AML-193 (cell line): Measurements from ENCODE around the gene CABCOCO1.
"Not testable (repeated sequence)": the region's sequence is repeated elsewhere in the genome, so short reads cannot be mapped to it uniquely, and the experiment has no call there.

ENCODE experiments used
- DNase-seq, 2 experiments: peaks; one replicate each; lab custom pipeline; 2025; lab: John Stamatoyannopoulos, UW

CABCOCO1 gene

DNA sequence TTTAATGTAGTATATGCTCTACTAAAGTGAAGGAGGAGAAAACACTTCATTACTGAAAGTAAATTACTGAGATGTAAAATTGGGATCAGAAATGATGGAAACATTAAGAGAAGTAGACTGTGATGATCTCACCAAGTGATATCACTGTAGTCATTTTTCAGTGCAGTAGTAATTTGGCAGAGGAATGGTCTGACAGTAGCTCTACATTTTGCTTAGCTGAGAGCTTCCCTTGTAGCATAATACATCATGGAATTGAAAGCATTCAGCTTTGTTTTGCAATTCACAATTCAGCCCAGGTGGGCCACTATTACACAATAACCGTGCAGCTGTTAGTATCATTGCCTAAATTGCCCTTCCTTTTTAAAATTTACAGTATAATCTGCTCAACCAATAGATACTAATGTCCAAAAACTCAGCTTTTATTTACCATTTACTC lies 19.4 kb upstream of the CABCOCO1 start:
- no peak for DNase-seq

DNA sequence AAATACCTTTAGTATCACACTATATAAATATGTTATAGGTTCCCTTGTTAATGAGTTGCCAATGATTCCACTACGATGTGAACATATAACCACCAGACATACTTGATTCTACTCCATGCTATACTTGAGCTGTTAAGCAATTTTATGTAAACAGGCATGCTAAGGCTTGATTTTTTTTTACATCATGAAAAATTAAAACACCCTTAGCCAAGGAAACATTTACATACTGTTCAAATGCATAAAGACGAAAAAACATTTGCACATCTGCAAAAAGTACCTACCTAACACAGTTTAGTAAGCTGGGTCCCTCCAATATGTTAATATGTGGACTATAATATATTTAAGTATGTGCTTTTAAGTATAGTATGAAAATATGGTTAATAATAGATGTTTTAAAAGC lies 9.0 kb upstream of the CABCOCO1 start:
- DNase-seq = no peak

DNA sequence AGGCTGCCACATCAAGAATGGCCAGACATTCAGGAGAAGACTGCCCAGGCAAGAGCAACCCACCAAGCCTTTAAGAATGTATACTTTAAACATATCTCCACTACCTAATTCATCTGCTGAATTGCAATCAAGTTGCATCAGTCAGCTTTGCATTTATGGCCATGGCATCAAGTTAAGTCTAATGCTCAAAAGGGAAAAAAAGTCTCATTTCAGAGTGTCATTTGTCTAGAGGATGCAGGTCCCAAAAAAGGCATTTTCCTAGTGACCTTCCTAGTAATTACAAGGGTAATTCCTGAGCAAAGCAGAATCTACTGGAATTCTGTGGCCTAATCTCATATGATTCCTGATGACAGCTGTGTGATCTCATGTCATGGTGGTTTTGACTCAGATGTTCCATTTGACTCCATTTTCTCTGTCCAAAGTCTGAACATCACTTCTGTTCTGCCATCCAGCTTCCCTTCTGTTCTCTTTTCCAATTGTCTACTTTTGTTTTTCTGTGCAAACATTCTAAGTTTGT lies 7.3 kb upstream of the CABCOCO1 start:
- no peak for DNase-seq

DNA sequence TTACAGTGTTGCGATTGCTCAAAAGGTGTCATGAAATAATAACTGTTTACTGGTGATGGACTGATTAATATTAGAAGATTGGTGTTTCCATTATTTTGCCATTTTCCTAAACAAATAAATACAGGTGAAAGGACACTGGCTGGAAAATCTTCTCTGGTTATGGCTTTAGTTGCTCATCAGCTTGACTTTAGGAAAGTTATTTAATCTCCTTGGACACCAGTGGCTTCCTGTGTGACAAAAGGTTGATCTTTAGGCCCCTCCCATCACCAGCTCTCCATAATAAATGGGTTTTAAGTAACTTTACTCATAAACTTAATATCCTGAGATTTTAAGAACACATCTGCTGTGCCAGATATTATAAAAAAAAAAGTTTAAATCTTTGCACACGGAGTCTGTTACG lies 737 bp downstream of the CABCOCO1 start:
- DNase-seq = no peak

DNA sequence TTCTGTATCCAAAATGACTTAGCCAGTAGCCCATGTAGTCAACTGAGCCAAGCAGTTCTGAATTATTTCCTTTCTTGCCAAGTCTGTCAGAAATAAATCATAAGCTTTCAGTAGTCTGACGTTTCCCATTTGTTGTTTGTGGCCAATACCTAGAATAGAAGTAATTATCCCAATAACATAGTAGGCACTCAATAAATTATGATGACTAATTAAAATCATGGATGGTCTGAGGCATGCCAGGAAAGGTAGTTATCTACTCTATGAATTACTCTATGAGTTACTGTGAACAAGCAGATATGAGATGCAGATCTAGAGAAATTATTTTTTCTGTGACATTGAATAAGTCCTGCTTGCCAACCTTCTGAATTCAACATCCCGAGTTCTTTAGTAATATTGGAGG lies 2.3 kb downstream of the CABCOCO1 start:
- DNase-seq = no peak

DNA sequence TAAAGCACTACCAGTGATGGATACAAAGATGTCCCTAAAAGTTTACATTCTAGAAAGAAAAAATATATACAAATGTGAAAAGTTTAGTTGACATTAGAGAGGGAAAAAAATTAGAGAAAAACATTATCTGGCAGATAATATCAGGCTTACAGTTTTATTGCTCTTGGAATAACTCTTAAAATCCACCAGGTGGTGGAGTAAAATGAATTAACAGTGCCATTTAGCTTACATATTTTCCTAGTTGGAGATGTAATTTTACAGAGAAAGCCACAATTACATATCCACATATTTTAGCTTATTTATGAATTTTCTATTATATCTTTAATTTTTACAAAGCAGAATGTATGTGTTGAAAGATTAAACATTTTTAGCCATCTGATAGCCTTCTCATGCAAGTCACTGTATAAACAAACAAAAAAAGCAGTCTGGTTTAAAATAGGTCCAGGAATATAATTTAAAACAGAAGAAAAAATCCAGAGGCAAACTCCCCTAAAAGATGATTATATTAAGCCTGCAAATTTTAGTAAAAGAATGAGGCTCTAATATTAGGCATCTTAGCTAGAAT lies 6.5 kb downstream of the CABCOCO1 start:
- DNase-seq = no peak

DNA sequence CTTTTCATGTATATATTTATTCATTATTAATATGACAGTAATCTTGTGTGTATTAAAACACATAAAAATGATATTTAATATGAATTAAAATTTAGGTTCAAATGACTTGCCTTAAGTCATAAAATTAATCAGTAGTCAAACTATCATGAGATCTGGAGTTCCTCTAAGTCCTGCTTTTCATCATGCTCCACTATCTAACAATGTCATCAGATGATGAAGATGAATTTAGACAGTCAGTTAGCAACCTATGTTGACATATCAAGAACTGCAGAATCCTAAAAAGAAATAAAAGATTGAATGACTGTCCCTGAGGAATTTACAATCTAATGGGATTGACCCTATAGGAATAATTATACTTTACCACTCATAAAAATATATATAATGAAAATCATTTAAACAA lies 7.1 kb downstream of the CABCOCO1 start:
- no peak for DNase-seq

DNA sequence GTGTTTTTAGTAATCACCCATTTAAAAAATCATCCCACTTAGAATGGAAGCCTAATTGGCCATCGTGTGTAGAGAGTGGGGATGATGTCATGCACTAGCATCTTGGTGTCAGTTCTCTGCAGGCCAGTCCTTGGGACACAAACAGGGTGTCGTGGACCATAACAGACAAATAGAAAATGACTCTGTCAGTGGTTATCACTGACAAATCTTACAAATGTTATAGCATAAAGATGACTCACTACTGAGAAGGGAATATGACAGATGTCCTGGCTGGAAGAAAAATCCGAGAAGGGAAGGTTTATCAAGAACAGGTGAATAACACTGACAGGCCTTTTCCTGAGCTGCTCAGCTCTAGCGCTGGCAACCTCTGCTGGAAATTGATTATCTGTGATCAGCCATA lies 10.6 kb downstream of the CABCOCO1 start:
- no peak for DNase-seq

DNA sequence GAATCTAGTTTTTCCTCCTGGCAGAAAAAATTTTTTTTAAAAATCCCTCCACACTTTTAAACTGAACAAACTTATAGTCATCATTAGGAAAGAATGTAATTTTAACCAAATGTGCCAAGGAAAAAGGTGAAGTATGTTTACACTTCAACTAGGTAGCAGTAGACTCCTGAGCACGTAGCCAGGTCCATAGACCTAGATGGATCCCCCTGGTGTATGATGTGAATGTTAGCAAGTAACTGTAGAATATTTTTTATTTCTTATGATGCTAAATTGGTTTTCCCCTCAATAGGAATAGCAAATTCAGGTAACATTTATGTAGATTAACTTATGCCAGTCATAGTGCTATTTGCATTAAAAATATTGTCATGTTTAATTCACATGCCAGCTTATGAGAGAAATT lies 19.6 kb downstream of the CABCOCO1 start:
- DNase-seq = no peak

DNA sequence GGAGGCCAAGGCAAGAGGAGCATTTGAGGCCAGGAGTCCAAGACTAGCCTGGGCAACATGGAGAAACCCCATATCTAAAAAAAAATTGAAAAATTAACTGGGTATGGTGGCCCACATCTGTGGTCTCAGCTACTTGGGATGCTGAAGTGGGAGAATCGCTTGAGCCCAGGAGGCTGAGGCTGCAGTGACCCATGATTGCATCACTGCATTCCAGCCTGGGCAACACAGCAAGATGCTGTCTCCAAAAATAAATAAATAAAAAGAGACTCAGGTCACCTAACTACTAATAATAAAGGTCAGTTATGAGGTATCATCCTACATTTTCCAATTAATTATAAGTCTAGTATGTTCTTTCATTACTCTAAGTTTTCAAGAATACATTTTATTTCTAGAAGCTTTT lies 20.6 kb downstream of the CABCOCO1 start:
- DNase-seq = no peak

DNA sequence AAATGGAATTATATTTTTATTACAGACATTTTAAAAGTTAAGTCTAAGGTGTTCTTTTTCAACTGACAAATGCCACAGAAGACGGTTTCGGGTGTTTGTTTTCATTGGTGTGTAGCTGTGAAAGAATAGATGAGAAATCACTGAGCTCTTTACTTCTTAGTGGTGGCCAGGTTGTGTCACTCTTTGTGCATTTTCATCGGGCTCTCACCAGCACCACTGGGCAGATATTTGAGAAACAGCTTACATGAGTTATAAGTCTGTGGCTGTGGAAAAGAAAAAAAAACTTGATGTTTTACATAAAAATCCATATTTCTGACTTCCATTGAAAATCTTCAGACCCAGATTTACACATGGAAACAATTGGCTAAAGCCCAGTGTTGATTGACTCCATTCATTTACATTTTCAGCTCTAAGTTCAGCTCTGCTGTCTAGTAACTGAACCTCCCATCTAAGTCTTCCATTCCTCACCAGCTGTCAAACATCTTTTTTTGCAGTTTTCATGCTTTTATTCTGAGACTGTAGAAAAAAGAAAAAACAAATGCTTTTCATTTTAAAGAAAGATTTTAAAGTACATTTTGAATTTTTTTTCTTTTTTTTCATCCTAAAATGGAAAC lies 22.3 kb downstream of the CABCOCO1 start:
- no peak for DNase-seq

DNA sequence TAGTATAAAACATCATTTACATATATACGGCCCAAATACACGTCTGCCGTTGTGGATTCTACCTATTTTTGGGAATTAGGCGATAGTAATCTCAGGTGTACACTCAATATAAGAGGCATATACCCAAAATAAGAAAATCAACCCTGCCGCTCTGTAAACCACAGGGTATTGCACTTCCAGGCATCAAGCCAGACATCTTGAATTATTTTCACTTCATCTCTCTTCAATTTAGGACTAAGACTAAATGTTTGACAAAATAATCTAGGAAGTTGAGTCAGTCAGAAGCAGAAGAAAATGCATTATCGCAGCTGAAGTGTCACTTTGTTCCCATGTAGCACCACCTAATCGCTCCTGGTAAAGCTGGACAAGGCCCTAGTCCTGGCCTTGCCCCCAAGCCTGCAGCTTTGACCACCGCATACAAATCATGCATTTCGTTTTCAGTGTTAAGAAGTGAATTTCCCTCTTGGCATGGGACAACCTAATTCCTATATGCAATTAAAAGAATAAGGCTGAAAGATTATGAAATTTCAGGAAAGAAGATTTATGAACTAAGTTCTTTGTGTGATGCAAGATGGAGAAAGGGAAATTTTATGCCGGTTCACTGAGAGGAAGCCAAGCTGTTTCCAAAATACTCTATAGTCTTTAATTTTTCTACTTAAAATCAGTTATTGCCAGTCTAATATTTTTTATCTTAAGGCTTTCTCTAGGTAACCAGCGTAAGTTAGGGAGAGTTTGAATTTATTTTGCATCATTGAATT lies 26.0 kb downstream of the CABCOCO1 start:
- no peak for DNase-seq

DNA sequence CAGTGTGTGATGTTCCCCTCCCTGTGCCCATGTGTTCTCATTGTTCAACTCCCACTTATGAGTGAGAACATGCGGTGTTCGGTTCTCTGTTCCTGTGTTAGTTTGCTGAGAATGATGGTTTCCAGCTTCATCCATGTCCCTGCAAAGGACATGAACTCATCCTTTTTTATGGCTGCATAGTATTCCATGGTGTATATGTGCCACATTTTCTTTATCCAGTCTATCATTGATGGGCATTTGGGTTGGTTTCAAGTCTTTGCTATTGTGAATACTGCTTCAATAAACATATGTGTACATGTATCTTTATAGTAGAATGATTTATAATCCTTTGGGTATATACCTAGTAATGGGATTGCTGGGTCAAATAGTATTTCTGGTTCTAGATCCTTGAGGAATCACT lies 28.9 kb downstream of the CABCOCO1 start:
- not testable (repeated sequence) for DNase-seq

DNA sequence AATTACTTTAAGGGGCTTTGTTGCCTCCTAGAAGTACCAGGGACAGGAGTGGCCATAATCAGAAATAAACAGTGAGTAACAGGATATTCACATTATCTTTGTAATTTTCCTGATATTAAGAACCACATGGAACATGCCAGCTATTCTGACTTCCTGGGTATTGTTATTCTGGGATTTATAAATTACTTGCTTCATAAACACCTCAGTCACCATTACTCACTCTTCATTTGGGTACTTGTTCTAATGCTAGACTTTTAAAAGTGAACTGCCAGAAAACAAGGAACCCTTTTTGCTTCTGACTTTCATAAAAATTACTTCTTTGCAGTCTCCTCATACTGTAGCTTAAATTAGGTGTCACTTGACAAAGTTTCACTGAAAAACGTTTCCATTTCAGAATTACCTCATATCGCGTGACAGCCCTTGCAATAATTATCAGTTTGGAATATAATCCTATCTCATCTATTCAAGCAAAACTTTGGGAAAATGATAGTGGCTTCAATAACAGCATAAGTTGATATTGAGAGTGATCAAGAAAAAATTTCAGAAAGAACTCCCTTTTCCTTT lies 29.8 kb downstream of the CABCOCO1 start:
- no peak for DNase-seq

DNA sequence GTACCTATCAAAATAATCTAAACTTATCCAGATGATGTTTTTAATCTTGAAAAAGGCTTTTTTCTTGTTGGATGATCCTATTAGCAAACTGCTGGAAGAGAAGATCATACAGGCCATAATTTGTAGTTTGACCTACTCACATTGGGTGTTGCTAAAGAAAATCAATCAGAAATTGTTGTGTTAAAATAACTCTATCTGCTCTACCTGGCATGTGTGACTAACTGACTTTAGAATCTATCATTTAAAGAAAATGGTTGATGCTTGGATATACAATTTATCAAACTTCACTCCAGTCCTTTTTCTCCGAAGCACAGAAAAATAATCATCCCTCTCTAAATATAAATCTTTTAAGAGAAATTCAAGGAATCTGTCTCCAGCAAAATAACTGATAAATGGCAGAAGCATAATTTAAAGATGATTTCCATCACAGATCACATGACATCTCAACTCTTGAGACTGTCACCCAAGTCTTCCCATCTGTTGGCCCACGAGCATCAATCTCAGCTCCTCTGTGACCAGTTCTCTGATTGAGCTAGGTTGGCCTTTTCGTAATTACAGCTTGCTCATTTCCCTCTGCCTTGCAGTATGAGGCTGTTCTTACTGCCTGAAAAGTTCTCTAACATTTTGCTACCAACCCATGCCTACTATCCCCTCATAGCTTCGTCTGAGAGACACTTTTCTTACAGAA lies 36.4 kb downstream of the CABCOCO1 start:
- no peak for DNase-seq

DNA sequence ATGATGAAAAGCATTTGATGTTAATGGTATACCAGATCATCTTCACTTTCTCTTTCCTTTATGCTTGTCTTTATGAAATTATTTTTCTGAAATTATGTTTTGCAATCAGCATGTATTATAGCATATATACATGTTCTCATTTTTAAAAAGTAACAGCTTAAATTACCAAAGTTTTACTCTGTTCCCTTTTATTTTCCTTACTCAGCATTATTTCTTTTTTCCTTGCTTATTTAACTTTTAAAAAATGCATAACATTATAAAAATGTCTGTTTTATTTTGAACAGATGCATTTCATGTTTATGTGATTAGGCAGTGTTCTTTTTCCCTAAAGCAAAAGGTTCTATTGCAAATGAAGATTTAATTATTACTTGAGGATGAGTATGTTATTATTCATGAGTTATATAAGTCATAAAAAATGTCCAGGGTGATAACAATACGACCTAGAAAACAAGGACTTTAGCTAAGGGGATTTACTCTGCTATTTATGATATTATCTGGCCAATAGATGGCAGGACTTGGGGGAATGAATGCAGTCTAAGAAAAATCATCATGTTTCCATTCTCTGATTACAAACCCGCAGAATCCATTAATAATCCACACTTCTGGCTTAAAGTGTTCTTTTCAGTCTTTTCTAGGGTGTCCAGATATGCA lies 38.5 kb downstream of the CABCOCO1 start:
- DNase-seq = no peak

DNA sequence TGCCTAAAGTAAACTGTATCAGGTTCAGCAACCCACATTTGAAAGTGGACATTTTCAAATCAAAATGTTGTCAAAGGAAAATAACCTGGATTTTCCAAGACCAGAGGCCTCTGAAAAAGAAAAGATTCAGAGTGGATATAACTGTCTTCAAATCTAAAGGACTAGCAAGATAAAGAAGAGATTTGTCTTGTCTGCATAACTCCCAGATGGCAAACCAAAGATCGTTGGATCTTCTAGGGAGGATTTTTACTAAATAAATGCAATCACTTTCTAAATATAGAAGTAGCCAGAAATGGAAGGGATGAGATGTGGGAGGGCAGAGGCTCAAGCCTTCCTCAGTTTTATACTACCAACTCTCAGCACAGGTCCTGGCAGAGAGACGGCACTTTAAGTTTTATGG lies 39.0 kb downstream of the CABCOCO1 start:
- no peak for DNase-seq

DNA sequence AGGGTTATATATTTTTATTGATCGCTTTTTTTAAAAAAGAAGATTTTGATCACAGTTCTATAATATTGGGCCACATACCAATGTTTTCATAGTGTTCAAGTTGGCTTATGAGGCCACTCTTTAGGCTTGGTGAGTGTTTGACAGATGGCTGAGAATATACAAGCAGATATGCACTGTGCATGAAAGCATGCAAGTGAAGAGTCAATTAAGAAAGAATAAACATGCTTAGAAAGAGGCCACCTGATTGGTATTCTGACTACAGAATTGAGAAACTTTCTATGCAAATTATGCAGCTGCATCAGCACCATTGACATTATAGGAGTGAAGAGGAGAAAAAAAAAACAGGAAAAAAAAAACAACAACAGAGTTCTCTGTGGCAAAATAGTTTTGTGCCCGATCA lies 39.9 kb downstream of the CABCOCO1 start:
- DNase-seq = no peak

DNA sequence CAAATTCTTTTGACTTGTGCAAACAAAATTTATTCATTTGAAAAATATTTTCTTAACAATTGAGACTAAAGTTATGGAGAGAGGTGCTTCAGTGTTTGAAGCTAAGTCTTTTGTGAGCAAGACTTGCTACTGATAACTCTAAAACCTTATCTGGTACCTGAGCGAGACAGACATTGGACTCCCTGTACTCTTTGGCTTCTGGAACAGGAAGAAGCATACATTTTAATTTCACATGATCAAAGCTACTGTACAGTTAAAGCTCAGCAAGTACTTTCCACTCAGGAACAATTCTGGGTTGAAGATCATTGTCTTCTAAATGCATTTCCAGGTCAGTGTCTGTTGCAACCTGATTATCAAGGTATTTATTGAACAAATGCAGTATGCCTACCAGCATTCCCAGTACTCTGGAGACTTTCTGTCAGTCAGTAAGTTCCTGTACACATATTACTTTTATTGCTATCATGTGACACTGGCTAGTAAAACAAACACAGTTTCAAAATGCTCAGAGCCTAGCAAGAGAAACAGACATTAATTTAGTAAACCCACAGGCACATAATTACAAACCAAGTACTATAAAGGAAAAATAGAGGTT lies 42.4 kb downstream of the CABCOCO1 start:
- DNase-seq = no peak

DNA sequence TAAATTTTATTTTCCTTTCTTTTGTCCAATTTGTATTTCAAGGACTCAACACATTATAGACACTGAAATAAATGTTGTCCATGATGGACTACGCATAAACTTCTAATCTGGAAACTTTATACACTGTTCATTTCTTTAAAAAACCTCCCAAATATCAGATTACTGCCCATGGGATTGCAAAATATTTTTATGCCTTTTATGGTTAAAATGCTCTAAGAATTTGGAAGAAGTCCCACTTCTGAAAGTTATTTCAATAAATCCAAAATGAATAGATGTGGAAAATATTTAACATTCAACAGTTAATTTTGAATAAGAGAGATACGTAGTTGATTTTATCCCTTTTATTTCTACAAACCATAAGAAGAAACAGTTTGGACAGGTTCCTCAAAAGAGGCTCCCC lies 46.1 kb downstream of the CABCOCO1 start:
- no peak for DNase-seq

DNA sequence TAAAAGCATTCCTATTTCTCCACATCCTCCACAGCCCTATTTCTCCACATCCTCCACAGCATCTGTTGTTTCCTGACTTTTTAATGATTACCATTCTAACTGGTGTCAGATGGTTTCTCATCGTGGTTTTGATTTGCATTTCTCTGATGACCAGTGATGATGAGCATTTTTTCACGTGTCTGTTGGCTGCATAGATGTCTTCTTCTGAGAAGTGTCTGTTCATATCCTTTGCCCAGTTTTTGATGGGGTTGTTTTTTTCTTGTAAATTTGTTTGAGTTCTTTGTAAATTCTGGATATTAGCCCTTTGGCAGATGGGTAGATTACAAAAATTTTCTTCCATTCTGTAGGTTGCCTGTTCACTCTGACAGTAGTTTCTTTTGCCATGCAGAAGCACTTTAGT lies 49.4 kb downstream of the CABCOCO1 start:
- not testable (repeated sequence) for DNase-seq
